K562 (cell line): ENCODE data around the gene QKI. TPM values are rescaled to one million over a fixed set of nuclear protein-coding genes. Genes with fewer than 3 reads are reported as not detected.

Experiments
- ATAC-seq: fragments of 200-7000 bp; cut with Tn5 transposase; 3 replicates; pipeline ENCODE4 v1.9.1; 2020; ENCODE audit warnings: moderate library complexity
- BruUV-seq: library from RNA; stranded (reverse); fragments of 400-500 nt; replicated peaks from 2 replicates; lab custom pipeline; 2021; lab: Mats Ljungman, UMichigan
- CTCF ChIA-PET: fragments of 300-600 bp; formaldehyde crosslinking; extraction: SDS; loops from one replicate; lab custom pipeline; 2021; ENCODE audit warnings: low intra/inter-chr PET ratio; lab: Yijun Ruan, JAX
- POLR2A ChIA-PET: fragments of 300-600, 350-650 bp; sonication (Branson Sonifier 250); formaldehyde crosslinking; extraction: SDS; loops from one replicate; lab custom pipeline; 2021; ENCODE audit warnings: antibody characterized with exemption, inconsistent platforms; lab: Yijun Ruan, JAX
- DNase-seq, 4 experiments: peaks; one replicate each; pipeline versions ENCODE4 v3.0.0 to v3.0.0-alpha.2; 2011 to 2018; ENCODE audit warnings: low spot score in 3 of 4, mixed read lengths in 3 of 4; ENCODE audit errors: extremely low read depth in 1 of 4
- FAIRE-seq: peaks from 2 replicates; lab custom pipeline; 2011; peaks lifted over from hg19 to GRCh38; lab: Jason Lieb, UNC
- H2AFZ ChIP-seq: 2 replicates; pipeline ENCODE4 v1.6.0; 2011; ENCODE audit warnings: low read depth, low read length, control low read depth, inconsistent platforms
- H3K27ac ChIP-seq: fragments of 200-600 bp; 3 replicates; pipeline ENCODE4 v1.8.0; 2011; ENCODE audit warnings: low read depth, mild to moderate bottlenecking, control low read depth, inconsistent platforms, low read length, moderate library complexity, mixed read lengths; ENCODE audit errors: extremely low read depth
- H3K27me3 ChIP-seq, 2 experiments: fragments of 300-600 bp in 1 of 2; 2 replicates in 1 of 2; 3 replicates in 1 of 2; pipeline versions ENCODE4 v1.6.0 to v1.8.0; 2011; ENCODE audit warnings: inconsistent platforms in 2 of 2, low read length in 2 of 2, mild to moderate bottlenecking in 1 of 2, mixed read lengths in 1 of 2, moderate library complexity in 1 of 2; ENCODE audit not compliant: control insufficient read depth in 2 of 2, insufficient read depth in 2 of 2
- H3K36me3 ChIP-seq: fragments of 300-600 bp; 3 replicates; pipeline ENCODE4 v1.8.0; 2011; ENCODE audit warnings: mild to moderate bottlenecking, low read length, inconsistent platforms; ENCODE audit not compliant: control insufficient read depth, insufficient read depth
- H3K4me1 ChIP-seq, 2 experiments: fragments of 200-600 bp in 1 of 2; replicated peaks in 1 of 2; 2 replicates in 1 of 2; 3 replicates in 1 of 2; pipeline versions ENCODE4 v1.5.1 to v1.8.0; 2011; ENCODE audit warnings: inconsistent platforms in 2 of 2, low read length in 2 of 2, mild to moderate bottlenecking in 1 of 2, mixed read lengths in 1 of 2, moderate library complexity in 1 of 2; ENCODE audit not compliant: control insufficient read depth in 2 of 2, insufficient read depth in 2 of 2
- H3K4me2 ChIP-seq: 2 replicates; pipeline ENCODE4 v1.6.1; 2011; ENCODE audit warnings: low read length, control low read depth, inconsistent platforms, mixed read lengths; ENCODE audit not compliant: insufficient read depth
- H3K4me3 ChIP-seq: fragments of 200-600 bp; sonication (generic), shearing (Covaris generic); 2 replicates; pipeline ENCODE4 v1.5.1; 2016; ENCODE audit warnings: control low read depth, inconsistent platforms
- H3K79me2 ChIP-seq: fragments of 200-600 bp; 3 replicates; pipeline ENCODE4 v1.8.0; 2011; ENCODE audit warnings: low read length, inconsistent platforms; ENCODE audit not compliant: control insufficient read depth, insufficient read depth
- H3K9ac ChIP-seq, 2 experiments: 2 replicates each; pipeline versions ENCODE4 v1.6.0 to v1.6.1; 2011; ENCODE audit warnings: low read depth in 2 of 2, low read length in 2 of 2, control low read depth in 1 of 2, inconsistent platforms in 1 of 2, mild to moderate bottlenecking in 1 of 2, mixed read lengths in 1 of 2; ENCODE audit not compliant: insufficient read depth in 1 of 2
- H3K9me1 ChIP-seq: one replicate; pipeline ENCODE4 v1.6.0; 2011; ENCODE audit warnings: inconsistent platforms, mild to moderate bottlenecking, low read length, moderate library complexity; ENCODE audit not compliant: control insufficient read depth, insufficient read depth
- H3K9me3 ChIP-seq: replicated peaks from 2 replicates; pipeline ENCODE4 v1.5.1; 2011; ENCODE audit warnings: low read depth, low read length, inconsistent platforms; ENCODE audit not compliant: control insufficient read depth, insufficient read depth
- H4K20me1 ChIP-seq: replicated peaks from 2 replicates; pipeline ENCODE4 v1.6.1; 2011; ENCODE audit warnings: low read length, inconsistent platforms, mixed read lengths; ENCODE audit not compliant: control insufficient read depth, insufficient read depth
- ARID2 ChIP-seq: fragments of 450-650 bp; IDR thresholded peaks from 2 replicates; pipeline ENCODE4 v1.6.1; 2017; ENCODE audit warnings: antibody characterized with exemption, mild to moderate bottlenecking
- ATF3 ChIP-seq, 2 experiments: fragments of 450-650 bp in 1 of 2; sonication (generic) in 1 of 2; formaldehyde crosslinking in 1 of 2; IDR thresholded peaks in 1 of 2; conservative IDR thresholded peaks in 1 of 2; 2 replicates each; pipeline versions ENCODE4 v1.6.1 to v1.8.1; 2016 to 2023; ENCODE audit warnings: mild to moderate bottlenecking in 2 of 2, moderate library complexity in 2 of 2, inconsistent platforms in 1 of 2, missing genetic modification reagents in 1 of 2
- GMEB1 ChIP-seq: fragments of 250-450 bp; sonication (Bioruptor Pico); IDR thresholded peaks from 2 replicates; pipeline ENCODE4 v1.4.0; 2020; ENCODE audit warnings: mild to moderate bottlenecking
- ILF3 ChIP-seq: fragments of 450-650 bp; IDR thresholded peaks from 2 replicates; pipeline ENCODE4 v1.6.1; 2018; ENCODE audit warnings: antibody characterized with exemption, mild to moderate bottlenecking, moderate library complexity, borderline replicate concordance
- WGBS: fragments of 100-300 bp; shearing (Covaris generic); methylation state at CpG from one replicate; pipeline ENCODE4 v1.1.6; 2016; ENCODE audit warnings: low coverage, mixed read lengths; ENCODE audit not compliant: insufficient coverage; ENCODE audit errors: missing lambda C conversion rate; 5-methylcytosine and 5-hydroxymethylcytosine counted together
- in situ Hi-C: fragments of 300-500 bp; cut with MboI; formaldehyde crosslinking; loops from 4 replicates; pipeline ENCODE4 v1.15.0; 2018; ENCODE audit warnings: inconsistent platforms, mixed read lengths
- intact Hi-C: fragments of 100-400 bp; cut with micrococcal nuclease; formaldehyde crosslinking; loops from 2 replicates; pipeline ENCODE4 v1.14.2; 2022
- polyA plus RNA-seq, 8 experiments: library from polyadenylated mRNA; depleted of rRNA in 4 of 8; stranded (reverse) in 5 of 8; unstranded in 3 of 8; fragments of >200 nt; fragmentation: Nextera tagmentation in 2 of 8; fragmentation: Illumina TruSeq in 1 of 8; extraction: Ambion mirVana in 2 of 8; extraction: Trizol in 1 of 8; gene quantifications; 2 replicates each; pipeline versions ENCODE4 v1.2.1 to v1.2.3, GENCODE V29; 2011 to 2014; ENCODE audit warnings: inconsistent platforms in 1 of 8, missing spikeins in 1 of 8
- total RNA-seq, 7 experiments: library from RNA; depleted of rRNA in 6 of 7; stranded (reverse); fragments of >200 nt in 6 of 7; fragmentation: Illumina TruSeq in 2 of 7; extraction: Trizol in 2 of 7; gene quantifications; 2 replicates each; pipeline versions ENCODE4 v1.2.1 to v1.2.3, GENCODE V29; 2011 to 2021; ENCODE audit warnings: low replicate concordance in 1 of 7

The QKI gene
- total and polyA plus RNA-seq, 9 of the 15 experiments (the other 6 are each of a cell fraction or from before 2014, with no cell fraction given): 20.4 to 215 (median 123) TPM

GRCh38 chr6:163489584-163489983 lies 75.1 kb downstream of the QKI start:
- Histone ChIP-seq H3K36me3 (peaks cover 9% of the 10 kb centered on the region; the same call in 2 of the 3 replicates), H2AFZ (no peak overlapping the region), H3K27me3 (no peaks in the 10 kb centered on the region), H3K79me2 (peaks cover 100% of the 10 kb centered on the region), H3K4me3 (no peak overlapping the region), H3K9me1 (no peaks in the 10 kb centered on the region), H3K9ac (no peak overlapping the region), H4K20me1 (no peaks in the 10 kb centered on the region), H3K9me3 (no peaks in the 10 kb centered on the region), H3K27ac (no peak overlapping the region), H3K4me2 (no peak overlapping the region), H3K4me1 (peaks cover 0 to 13% of the 10 kb centered on the region in 2 experiments; a peak in 3 of 5 replicates)
- ATAC-seq (no peak), DNase-seq (no peak), FAIRE-seq (no peak)
- intact Hi-C loops: no loop called here
- ChIA-PET CTCF (no interaction called here), POLR2A (no interaction called here)
- in situ Hi-C loops: no loop called here
- no TSS peak for BruUV-seq
- 93% methylated on average over 1 of the region's 1 CpG for WGBS
- TF ChIP-seq GMEB1 (no peak), ILF3 (no peak), ARID2 (no peak), ATF3 (IDR thresholded peaks at IDR 0.05) (peak; percentile 49; the same call in 1 of the 2 replicates), ATF3 (CRISPR knock-in tag; conservative IDR thresholded peaks at IDR 0.05) (no peak)
